OCI-LY1 (cell line): ENCODE results near the gene FBXO3.

Experiments used
- CTCF ChIP-seq: fragments of 200-600 bp; sonication (generic), shearing (Covaris generic); IDR thresholded peaks from 2 replicates; pipeline ENCODE4 v1.5.1; 2017; ENCODE audit warnings: mild to moderate bottlenecking, antibody characterized with exemption, low read length, moderate library complexity, mixed read lengths
- EZH2 ChIP-seq: fragments of 200-600 bp; sonication (generic), shearing (Covaris generic); IDR thresholded peaks from 2 replicates; pipeline ENCODE4 v1.8.0; 2017; ENCODE audit warnings: borderline replicate concordance, mixed run types, mild to moderate bottlenecking, antibody characterized with exemption, low read length, moderate library complexity, mixed read lengths

- no peak for TF ChIP-seq EZH2
- TF ChIP-seq CTCF = no peak
These were observed 82.3 kb downstream of the FBXO3 start for GRCh38 chr11:33692013-33692504.
